Posterior vena cava (tissue), 2 donors: Measurements from ENCODE around the gene DMD. TPM values are rescaled to one million over a fixed set of nuclear protein-coding genes. Genes with fewer than 3 reads are reported as not detected.

Experiments used
- DNase-seq: peaks from one replicate; pipeline ENCODE4 v3.0.0-alpha.2; 2020; ENCODE audit warnings: low spot score
- intact Hi-C, 2 donors: fragments of 100-400 bp; cut with DNase I; formaldehyde crosslinking; loops; one replicate each; pipeline versions ENCODE4 v1.14.1 to v1.14.2; 2022 to 2023
- total RNA-seq, 2 donors: library from RNA; stranded (reverse); fragmentation: NEBNext Ultra II Directional; extraction: Animal tissue kit (Norgen Biotek cat#: 25700); gene quantifications; one replicate each; pipeline ENCODE4 v1.2.1, GENCODE V29; 2021
- donor health status: DM: yes; HTN: yes; CAD: no.
- donor health status: DM: yes; HTN: yes; CAD: no.

DMD gene
- total RNA-seq, 2 donors from 2014 or later, result 132 to 139 TPM

DNA sequence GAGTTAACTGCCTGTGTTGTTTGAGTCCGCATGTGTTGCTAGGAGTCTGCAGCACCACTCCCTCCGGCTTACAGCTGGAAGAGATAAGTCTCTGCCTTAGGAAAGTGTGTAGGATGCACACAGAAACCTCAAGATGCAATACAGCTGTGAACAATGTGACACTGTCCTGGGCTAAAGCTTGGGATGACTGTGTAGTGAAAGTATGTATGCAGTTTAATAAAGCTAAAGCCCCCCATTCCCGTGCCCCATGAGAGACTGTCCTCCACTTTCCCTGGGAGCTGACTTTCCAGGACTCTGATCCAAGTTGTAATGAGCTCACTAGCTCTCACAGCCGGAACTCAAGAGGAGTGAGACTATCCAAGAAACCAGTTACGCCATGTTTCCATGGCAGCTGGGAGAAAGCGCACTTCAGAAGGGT, 1982.9 kb downstream of the DMD start:
- no peak for DNase-seq
- intact Hi-C loops, result no loop called here

DNA sequence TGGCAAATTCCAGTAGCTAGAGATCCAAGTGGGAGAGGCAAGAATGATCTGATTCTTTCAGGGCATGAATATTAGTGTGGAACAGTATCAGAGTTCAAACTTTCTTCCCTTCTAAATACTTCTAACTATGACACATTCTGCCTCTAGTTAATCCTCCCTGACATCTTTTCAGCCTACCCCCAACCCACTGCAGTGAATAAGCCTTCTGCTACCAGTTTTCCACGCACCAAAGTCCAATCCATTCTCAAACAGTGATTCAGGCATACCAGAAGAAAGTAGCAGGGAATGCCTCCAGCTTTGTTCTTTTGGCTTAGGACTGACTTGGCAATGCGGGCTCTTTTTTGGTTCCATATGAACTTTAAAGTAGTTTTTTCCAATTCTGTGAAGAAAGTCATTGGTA, 1984.1 kb downstream of the DMD start:
- no peak for DNase-seq
- intact Hi-C loops, result no loop called here

DNA sequence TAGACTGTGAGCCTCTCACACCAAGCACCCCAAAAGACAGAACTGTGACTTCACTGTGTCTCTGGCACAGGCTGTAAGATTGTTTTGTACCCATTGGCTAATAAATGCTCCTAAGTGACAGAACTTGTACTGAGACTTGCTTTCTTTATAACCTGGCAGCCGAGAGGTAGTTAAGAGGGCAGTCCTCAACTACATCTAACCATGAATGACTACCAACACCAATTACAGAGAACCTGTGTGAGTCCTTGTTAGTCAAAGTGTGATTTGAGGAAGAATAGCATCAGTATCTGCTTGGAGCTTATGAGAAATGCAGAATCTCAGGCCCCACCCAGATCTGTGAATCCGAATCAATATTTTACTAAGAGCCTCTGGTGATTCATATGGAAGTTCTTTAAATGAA, 1985.5 kb downstream of the DMD start:
- intact Hi-C loops, result no loop called here
- no peak for DNase-seq

DNA sequence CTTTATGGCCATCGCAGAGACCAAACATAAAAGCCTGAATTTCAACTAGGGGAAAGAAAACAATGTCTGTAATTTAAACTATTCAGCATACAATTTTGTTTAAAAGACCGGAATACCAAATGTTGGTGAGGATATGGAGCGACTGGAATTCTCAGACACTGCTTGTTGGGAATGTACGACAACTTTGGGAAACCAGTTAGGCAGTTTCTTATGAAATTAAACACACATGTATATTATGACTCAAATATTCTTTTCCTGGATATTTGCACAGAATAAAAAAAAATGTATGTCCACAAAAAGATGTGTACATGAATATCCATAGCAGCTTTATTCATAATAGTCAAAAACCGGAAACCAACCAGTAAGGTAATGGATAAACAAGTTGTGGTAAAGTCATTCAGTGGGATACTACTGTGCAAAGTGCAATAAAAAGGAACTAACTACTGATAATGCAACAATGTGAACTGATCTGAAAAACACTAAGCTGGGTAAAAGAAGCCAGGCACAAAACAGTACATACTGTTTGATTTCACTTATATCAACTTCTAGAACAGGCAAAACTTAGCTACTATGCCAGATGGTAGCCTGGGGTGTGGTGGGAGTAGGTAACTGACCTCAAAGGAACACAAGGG, 1986.9 kb downstream of the DMD start:
- DNase-seq, result no peak
- intact Hi-C loops, result loop anchor here in 1 of 2 donors (5.0 kb wide), 1 partner anchor 212 kb away; no protein-coding TSS in a partner anchor

DNA sequence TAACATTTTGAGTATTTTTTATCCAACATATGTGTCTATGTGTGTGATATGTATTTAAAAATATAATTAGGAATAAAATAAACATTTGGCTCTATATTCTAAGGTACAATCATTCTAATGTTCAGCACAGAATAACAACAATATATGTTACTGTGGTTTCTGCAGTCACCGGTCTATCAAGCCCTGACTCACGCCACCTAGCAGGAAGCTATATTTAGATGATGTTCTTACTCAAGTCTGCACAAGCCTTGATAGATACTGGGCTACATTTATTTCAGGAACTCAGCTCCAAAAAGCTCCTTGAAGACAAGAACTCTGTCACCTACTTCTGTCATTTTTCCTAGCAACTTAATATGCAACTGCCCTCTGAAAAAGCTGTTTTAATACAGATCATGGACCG, 1987.5 kb downstream of the DMD start:
- intact Hi-C loops, result loop anchor here in 1 of 2 donors (5.0 kb wide), 1 partner anchor 212 kb away; no protein-coding TSS in a partner anchor
- no peak for DNase-seq

DNA sequence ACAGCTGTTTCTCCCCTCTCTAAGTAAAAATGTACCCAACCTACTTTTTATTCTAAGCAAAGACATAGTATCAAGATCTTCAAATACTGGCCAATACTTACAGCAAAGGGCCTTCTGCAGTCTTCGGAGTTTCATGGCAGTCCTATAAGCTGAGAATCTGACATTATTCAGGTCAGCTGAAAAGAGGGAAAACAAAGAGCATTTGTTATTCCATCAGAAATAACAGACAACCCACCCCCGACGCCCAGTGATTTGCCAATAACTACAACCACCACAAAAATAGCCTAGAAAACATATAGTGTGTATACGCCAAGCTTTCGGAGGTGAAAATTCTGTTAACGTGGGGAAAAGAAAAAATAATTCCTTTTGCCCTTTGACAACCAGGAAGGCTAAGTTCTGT, 1988.4 kb downstream of the DMD start:
- no peak for DNase-seq
- intact Hi-C loops, result loop anchor here in 1 of 2 donors (5.0 kb wide), 1 partner anchor 211 kb away; no protein-coding TSS in a partner anchor

DNA sequence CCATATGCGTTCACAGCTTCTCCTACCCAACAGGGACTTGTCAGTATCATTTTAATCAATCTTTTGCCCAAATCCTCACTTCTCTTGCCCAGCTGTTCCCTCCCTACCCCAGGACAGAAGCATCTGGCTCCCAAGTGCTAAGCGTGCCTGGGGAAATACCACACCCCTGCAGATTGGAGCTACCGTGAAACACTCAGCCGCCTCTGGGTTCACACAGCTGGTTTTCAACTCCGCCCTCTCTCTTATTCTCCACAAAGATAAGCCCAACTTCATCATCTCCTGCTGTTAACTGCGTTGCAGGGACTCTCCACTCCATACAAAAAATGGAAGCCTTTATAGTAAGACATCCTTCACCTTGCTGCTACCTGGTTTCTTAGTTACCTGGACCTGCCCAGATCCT, 1992.2 kb downstream of the DMD start:
- DNase-seq, result no peak
- intact Hi-C loops, result no loop called here

DNA sequence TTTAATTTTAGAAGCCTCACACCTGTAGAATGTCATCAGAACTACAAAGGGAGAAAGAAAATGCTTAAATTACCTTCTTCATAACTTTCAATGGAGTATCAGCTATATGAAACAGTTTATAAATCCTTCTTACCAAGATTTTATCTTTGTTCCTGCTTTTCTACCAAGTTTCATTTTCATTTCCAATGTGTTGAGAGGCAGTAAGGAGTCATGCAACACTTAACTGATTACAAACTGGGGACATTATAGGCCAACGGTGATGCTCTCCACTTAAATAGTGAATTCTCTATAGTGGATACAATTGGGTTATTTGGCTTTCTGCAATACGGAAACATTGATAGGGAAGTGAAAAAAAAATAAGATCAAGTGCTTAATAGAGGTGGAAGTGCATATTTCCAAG, 1994.3 kb downstream of the DMD start:
- no peak for DNase-seq
- intact Hi-C loops, result no loop called here

DNA sequence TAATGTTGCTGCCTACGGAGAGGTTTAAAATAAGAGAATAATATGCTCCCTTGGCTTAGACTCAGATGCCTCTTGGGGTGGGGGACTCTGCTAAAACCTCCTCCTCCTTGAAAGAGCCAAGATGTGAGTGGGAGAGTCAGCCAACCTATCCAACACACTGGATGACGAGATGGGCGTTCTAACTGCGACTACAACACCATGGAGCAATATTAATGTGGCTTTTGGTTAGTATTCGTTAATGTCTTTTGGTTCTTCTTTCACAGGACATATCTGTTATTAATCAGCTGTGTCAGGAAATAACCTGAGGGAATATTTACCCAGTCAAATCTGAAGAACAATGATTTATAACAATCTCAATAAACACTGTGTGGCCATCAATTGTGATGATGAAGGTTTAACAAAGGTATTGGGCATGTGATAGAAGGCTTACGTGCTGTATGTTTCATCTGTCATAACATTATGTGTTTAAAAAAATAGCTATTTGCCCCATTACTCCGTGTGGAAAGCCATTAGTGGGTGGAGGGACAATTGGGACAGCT, 1996.0 kb downstream of the DMD start:
- intact Hi-C loops, result no loop called here
- DNase-seq, result no peak

DNA sequence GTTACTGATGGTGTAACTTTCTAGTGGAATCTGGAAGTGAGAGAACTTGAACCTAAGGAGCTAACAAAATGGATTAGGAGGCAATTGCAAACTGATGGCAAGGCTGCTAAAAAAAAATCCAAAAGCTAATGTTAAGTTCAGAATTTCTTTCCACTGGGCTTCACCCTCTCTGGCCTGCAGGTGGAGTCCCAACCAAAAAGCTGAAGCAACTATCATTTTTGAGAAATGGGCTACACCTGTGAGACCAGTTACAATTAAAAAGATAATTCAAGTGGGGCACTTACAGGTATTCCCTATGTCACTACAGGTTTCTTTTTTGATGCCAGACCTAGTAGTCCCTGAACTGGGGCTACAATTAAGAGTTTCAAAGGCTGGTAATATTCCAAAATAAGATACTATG, 1997.4 kb downstream of the DMD start:
- DNase-seq, result no peak
- intact Hi-C loops, result no loop called here

DNA sequence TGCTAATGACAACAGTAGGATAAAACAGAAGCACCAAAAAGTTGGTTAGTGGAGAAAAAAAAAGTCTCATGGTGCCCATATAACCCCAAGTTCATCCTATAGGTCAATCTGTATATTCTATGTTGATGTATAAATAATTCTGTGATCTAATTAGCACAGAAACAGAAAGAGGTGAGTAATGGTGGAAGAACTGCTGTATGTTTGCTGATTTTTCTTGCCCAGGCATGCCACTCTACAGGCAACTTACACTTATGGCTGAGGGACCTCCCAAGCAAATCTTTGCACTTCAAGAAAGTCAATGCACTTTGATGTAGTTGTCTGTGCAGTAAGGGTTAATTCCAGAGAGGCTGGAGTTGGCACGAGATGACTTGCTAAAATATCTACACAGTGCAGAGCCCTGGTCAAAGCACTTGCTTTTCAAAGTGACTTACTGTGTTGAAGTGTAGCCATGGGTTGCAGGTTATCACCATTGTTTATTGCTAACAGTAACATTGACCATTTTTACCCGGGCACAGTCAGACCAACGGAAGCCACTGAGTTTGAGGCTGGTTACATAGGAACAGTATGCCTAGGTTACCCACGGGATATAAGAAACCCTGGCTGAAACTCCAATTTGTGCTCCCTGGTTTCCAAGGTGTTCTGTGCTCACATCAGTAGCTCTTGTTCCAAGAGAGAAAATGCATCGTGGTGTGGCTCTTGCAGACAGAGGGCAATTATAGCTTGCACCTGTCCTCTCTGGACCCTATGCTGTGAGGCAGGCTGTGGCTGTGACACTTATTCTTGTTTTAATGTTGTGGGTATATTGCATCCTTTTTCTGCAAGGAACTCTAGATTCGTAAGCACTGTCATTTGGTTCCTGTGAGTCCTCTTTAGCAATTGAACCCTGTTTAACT, 1998.2 kb downstream of the DMD start:
- intact Hi-C loops, result no loop called here
- DNase-seq, result no peak

DNA sequence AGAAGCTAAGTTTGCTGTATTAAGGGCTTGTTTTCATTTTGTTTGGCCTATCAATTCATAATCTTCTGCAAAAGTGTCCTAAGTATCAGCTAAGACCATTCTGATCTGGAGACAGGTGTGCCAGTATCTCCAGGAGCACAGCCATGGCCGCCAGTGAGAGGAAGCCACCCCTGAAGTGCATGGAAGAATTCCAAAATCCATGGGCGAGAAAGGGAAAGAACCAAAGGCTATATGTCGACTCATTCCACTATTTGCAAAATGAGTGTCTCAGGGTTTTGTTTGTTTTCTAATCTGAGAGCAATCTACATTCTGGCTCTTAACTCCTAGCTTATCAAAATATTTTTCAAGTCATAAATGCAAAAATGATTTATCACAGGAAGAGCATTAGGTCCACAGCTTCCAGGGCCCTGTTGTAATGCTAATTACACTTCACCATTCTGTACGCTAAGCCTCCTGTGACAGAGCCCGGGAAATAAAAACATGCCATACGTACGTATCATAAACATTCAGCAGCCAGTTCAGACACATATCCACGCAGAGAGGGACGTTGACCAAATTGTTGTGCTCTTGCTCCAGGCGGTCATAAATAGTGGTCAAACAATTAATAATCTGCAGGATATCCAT, 2002.2 kb downstream of the DMD start:
- intact Hi-C loops, result no loop called here
- no peak for DNase-seq

DNA sequence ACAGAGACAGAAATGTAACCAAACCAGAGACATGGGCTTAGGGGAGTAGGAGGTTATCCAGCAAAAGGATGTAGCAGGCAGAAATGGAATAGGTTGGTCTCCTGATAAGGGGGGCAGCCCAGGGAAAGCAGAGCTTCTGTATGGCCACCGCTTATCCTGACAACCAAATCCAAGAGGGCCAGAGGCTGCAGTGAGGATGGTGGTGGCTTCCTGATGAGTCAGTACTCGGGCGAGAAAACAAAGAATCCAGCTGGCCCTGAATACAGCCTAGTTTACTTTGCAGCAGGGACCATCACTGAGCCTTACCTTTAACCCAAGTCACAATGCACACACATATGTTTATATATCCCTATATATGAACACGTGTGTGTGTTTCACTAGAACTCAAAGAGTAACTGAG, 2009.8 kb downstream of the DMD start:
- no peak for DNase-seq
- intact Hi-C loops, result no loop called here

DNA sequence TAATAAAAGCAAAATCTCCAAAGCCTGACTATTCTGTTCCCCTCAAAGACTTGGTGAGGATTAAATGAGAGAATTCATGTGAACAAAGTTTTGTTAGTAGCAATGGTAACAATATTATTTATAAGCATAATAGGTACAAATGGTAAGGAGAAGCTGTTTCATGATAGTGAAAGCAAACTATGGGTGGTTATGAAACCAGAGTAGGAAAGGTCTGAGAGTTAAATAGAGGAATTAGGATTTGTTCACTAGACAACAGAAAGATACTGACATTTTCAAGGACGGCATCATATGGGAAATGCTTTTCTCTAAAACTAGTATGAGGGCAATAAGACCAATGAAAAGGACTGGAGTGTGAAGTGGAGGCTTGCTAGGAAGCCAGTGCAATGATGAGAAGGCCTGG, 2010.9 kb downstream of the DMD start:
- DNase-seq, result no peak
- intact Hi-C loops, result no loop called here

DNA sequence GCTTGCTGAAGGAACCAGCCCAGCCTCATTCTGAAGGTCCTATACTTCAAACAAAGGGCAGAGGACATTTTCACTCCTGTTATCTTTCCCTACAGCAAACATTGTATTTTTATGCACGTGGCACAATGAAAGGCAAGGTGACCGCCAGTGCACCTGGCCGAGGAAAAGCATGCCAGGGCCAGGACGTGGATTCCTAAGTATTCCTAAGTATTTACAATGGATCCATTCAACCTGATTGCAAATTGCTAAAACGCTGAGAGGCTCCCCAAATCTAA, 2011.6 kb downstream of the DMD start:
- intact Hi-C loops, result no loop called here

DNA sequence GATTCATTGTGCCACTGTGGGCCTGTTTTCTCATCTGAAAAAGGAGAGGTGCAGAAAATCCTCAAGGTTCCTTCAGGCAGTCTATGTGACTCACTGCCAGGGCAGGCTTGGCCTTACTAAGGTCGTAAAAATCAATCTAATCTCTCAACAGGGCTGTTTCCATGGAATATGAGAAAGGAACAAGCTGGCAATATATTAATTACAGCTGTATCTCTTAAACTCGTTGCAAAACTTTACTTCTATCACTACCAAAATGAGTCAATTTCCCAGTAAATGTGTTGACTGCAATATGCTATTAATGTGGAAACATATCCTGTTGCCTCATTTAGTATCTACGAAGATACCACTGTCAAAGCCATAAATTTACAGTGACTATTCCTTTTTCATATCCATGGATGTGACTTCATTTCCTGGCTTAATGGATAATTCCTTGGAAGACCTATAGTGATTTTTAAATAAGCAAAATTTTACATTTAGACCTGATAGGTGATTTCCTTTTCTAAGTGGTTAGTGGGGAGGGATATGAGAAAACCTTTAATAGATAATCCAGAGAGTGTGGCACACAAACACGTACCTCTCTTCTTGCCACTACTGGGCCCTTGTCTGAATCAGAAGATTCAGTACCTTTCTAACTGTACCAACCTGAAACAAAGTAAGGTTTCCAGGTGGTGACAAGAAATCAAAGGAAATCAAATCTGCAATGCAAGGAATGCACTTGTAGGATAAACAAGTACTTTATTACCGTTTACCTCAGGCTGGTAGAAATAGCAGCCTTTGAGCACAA, 2012.1 kb downstream of the DMD start:
- intact Hi-C loops, result no loop called here
- DNase-seq, result no peak

More for the DNA sequence above, 2011.6 kb downstream of the DMD start:
- DNase-seq, result no peak

DNA sequence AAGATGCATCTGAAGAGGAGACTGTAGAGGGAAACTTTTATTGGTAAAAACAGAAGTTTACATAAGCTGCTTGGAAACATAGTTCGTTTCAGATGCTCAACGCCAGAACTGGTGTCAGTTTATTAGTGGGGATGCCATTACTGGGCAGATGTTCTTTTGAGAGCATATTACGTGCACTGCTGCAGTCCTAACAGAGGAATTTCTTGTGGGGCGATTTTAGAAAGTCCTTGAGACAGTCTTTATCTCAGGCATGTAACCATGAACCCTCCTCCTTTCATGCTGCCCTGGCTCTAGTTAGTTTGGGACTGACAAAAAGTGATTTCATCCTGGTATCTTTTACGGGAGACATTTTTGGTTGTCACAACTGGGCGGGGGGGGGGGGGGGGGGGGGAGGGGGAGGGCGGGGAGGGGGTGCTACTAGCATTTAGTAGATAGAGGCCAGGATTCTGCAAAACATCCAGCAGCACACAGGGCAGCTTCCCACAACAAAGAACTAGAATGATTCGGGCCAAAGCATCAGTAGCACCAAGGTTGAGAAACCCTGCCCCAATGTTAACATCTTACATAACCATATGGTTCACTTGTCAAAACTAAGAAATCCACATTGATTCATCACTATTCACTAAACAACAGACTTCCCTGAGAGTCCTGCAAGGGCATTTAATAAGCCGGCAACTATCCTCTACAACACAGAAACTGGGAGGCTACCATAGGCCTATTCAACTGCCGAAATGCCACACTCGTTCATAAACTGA, 2021.0 kb downstream of the DMD start:
- intact Hi-C loops, result no loop called here
- DNase-seq, result no peak

DNA sequence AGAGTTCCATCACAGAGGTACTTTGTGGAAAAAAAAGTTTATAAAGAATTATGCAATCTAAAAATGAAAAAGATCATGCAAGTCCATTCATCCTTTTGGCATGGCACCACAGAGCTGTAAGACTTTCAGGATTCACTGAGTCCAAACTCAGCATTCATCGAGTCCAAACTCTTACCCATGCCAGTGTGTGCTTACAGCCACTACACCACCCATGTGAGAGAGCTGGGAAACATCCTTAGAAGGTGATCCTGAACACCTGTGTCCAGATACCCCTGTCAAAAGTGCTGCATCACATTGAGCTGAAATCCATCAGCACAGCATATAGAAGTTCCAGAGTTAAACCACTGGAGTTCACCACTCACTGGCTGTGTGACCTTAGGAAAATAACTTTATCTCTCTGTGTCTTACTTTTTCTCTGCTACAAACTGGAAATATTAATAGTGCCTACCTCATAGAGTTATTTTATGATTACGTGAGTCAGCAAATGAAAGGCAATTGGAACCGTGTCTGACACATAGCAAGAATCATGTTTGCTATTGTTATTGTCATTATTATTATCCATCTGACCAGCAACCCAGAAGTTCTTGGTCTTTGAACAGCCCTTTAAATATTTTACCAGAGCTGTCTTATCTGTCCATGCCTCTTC, 2024.5 kb downstream of the DMD start:
- no peak for DNase-seq
- intact Hi-C loops, result no loop called here
